TTC549 (cell line): ENCODE results near the gene TSPAN18.

Experiments
- FAIRE-seq: peaks from 2 replicates; lab custom pipeline; 2012; peaks lifted over from hg19 to GRCh38; lab: Jason Lieb, UNC

The TSPAN18 gene

DNA sequence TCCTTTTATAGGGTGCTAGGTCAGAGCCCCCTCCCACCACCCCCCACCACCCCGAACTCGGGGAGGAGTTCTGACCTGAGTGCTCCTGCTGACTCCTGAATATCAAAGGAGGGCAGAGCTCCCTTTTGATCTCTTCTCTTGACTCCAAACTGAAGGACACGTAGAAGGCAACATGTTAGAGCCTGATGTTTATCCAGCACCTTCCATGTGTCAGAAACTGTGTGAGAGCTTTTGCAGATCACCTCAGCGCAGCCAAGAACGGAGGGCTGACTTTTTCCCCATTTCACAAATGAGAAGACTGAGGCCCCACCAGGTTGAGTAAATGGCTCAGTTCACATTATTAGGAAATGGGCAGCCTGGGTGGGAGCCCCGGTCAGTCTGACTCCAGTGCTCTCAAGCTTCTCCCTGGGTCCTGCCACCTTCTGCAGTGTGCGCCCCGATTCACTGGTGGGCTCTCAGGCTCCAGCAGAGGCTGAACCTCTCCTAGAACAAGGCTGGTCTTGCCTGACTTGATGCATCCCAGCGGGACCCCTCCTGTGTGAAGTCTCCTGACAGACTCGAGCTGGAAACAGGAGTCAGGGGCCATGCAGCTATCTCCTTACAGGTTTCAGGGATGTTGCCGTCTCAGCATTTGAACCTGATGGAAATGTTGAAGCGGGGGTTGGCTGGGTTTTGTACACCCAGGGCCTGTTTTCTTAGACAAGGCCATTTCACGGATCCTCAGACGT, 98.5 kb downstream of the TSPAN18 start:
- FAIRE-seq = no peak

DNA sequence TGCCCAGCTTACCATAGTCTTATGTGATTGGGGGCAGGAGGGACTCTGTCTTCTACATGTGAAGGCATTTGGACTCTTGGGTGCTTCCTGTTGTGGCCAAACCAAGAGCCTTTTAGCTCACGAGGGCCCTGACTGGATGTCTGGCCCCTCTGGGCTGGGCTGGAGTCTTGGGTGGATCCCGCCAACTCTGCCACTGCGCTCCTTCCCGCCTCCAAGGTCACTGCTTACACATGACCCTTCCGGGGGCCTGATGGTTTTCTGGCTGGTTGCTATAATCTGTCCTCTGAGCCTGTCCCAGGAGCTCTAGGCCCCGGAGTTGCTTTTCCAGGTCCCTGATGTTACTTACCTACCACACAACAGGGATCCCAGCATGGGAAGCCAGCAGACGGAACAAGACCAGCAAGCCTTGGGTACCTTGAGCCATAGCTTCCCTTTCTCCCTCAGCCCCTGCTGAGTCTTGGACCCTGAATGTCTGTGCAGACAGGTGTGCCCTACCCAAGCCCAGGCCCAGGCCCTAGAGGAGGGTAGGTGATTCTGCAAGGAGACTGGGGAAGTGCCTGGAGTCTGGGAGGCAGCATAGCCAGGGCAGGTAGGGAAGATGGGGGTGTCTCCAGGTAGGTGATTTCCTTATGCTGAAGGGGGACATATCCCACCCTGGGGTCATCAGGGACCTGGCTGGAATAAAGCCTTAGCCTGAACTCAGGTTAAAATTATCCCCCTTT, 100.3 kb downstream of the TSPAN18 start:
- no peak for FAIRE-seq

DNA sequence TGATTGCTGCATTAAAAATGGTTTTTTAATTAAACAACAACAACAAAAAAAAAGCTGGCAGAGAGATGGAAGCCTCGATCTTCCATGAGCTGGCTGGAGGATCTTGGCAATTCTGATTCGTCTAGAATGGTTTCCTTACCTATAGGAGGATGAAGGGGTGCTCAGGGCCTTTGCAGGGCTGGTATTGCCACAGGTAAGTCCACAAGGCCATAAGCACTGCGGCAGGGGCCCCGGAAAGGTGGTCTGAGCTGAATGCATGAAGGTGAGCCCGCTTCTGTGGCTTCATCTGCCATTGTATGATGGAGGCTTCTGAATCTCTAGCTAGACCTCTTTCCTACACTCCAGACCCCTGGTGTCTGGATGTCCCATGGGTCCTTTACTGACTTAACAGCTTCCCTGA, 101.5 kb downstream of the TSPAN18 start:
- no peak for FAIRE-seq

DNA sequence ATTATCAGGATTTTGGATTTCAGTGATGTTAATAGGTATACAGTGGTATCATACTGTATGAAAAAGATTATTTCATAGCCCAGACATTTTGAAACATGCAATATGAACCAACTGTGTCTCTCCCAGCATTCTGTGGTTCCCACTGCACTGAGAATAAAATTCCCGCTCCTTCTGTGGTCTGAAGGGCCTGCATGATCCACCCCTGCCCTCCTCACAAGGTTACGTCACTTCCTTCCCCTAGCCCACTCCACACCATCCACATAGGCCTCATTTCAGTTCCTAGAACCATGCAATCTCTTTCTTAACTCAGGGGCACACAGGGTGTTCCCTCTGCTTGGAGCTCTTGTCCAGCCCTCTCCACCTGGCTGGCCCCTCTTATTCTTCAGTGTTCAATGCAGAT, 103.1 kb downstream of the TSPAN18 start:
- no peak for FAIRE-seq

DNA sequence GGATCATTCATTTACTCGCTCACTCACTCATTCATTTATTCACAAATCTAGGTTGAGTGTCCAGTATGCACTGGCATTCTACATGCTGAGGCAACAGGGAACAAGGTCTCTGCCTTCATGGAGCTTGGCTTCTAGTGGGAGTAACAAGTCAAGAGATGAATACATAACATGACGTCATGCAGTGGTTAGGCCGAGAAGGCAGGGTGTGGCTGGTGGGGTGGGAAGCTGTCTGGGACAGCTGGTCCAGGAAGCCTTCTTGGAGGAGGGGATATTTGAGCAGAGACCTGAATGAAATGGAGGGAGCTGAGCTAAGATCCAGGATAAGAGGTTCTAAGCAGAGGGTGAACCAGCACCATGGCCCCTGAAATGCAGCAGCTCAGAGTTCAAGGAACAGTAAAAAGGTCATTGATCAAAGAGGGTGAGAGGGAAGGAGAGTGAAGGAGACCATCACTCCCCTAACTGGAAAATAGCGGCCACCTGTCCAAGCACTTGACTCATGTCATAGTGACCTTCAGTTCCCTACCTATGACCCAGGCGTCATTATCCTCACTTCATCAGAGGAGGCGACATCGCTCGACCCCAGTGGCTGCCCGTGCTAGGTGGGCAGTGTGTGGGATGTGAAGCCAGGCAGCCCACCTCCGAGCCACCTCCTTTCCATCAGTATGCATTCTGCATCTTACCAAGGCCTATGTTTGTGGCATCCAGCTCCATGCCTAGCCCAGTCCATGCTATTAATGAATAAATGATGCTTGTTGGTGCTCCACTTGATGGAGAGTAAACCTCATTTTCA, 105.0 kb downstream of the TSPAN18 start:
- FAIRE-seq = no peak

DNA sequence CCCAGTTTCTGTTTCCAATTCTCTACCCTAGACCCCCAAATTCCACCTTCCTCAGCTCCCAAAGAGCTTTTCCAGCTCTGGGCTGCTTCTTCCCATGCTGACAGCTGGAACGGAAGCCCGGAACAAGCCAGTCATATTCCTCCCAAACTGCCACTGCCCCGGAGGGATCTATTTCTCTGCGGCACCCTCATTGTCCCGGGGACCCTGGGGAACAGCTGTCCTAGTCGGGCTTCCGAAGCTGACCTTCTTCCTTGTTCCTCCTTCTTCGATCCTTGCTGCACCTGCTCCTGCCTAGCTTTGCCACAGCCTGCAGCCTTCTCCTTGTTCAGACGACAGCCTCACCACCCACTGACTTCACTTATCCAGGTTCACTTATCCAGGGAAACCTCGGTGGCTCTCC, 105.7 kb downstream of the TSPAN18 start:
- FAIRE-seq = no peak

DNA sequence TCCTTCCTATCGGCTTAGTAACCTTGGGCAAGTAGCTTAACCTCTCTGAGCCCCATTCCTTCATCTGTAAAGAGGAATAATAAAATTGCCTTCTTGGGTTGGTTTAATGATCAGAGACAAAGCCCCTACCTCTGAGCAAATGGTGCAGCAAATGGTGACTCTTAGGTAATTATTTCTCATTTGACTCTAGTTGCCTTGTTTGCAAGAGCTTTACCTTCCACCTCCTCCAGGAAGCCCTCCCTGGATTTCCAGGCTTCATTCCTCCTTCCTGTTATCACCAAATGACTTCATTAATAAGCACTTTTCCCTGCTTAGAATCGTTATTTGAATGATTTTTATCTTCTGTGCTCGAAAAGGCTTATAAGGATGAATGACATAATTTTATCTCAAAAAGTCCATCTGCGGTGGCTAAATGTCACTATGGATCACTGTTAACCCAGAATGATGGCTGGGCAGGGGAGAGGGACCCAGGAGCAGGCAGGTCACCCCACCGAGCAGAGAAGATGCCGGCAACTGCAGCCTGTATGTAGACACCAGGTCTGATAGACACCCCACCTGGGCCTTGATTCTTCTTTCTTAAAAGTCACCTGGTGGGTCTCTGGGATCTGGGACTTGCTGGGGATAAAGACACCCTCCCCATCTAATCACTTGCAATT, 106.6 kb downstream of the TSPAN18 start:
- FAIRE-seq = no peak

DNA sequence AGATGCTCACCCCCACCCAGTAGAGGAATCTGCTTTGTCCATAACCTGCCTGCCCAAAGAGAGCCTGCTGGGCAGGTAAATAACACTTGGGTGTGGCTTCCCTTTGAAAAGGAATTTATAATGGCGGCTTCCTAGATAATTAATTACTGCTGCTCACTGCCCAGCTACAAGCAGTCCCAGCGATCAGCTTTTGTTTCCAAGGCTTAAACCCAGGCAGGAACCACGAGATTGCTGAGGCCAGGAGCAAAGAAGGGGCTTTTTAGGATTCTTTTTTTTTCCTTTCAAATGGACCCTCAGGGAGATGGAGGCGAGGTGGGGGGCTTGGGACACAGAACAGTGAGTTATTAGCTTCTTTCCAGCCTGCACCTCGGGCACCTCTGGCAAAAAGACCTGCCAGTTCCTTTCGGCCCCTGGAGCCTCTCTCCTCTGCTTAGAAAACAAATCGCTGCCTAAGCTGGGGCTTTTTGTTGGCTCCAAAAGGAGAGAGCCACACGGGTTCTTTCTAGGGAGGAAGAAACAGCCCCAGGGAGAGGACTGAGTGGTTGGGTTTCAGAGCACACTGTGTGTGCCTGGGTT, 107.2 kb downstream of the TSPAN18 start:
- FAIRE-seq = no peak

DNA sequence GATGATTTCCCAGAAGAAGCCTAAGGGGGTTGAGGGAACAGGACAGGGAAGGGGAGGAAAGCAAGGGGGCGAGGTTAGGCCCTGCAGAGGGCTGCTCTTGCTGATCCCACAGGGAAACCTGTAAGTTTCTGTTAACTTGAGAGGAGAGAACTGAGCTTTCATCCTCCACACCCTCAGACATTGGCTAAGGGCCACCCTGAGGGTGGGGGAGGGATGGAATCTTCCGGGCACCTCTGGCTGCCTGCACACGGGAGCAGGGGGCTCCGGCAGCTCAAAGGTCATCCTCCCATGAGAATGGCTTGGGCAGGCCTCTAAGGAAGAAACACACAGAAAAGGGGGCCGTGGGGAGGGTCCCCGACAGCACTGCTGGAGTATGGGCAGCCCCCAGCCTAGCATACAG, 108.1 kb downstream of the TSPAN18 start:
- FAIRE-seq = no peak

DNA sequence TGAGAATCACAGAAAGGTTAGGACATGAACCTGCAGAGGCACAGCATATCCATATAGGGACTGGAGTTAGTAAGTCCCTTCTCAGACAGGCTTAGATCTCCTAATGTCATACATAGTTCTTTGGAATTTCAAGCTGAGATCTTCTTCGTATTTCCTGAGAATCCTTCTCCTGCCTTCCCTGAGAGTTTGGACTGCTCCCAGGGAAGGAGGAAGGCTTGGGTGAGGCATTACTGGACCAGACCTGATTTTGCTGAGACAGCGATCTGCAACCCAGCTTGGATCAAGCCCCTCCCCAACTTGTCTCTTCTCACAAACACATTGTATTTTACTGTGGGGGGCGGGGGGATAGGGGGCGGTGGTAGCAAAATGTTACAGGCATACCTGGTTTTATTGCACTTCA, 108.5 kb downstream of the TSPAN18 start:
- FAIRE-seq = no peak

DNA sequence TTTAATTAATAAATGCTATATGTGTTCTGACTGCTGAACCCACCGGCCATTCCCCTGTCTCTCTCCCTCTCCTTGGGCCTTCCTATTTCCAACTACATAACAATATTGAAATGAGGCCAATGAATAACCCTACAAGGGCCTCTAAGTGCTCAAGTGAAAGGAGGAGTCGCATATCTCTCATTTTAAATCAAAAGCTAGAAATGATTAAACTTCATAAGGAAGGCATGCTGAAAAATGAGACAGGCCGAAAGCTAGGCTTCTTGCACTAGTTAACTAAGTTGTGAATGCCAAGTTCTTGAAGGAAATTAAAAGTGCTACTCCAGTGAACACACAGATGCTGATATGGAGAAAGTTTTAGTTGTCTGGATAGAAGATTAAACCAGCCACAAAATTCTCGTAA, 109.2 kb downstream of the TSPAN18 start:
- FAIRE-seq = no peak

DNA sequence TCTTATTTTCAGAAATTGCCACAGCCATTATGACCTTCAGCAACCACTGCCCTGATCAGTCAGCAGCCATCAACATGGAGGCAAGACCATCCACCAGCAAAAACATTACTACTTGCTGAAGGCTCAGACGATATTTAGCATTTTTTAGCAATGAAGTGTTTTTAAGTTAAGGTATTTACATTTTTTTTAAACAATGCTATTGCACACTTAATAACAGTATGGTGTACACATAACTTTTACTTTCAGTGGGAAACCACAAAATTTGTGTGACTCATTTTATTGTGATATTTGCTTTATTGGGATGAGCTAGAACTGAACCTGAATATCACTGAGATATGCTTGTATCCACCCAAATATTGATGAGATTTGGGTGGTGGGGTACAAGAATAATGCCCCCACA, 110.9 kb downstream of the TSPAN18 start:
- FAIRE-seq = no peak

DNA sequence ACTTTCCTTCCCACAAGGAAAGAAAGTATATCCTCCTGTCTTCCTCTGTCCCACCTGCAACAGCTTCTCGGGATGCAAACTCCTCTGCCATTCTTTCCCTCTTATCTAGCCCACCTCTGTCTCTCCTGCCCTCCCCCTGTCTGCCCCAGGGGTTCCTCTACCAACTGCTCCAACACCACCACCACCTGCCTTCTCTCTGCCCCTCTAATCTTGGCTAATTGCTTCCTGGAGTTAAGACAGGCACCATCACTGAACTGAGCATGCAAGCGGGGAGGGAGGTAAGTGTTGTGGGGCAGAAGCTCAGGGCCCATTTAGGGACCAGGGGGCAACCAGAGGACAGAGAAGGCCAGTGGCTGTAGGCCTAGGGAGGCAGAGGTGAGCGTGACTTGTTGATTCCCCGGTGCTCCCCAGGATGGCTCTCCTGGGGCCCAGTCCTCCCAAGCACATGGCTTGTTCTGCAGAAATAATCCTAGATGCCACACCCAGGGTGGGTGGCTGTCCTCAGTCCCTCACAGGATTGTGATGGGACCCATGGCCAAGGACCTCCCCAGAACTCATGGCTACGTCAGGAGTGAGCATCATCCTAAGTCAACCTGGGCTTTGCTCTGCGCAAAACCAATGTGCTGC, 112.8 kb downstream of the TSPAN18 start:
- FAIRE-seq = no peak

DNA sequence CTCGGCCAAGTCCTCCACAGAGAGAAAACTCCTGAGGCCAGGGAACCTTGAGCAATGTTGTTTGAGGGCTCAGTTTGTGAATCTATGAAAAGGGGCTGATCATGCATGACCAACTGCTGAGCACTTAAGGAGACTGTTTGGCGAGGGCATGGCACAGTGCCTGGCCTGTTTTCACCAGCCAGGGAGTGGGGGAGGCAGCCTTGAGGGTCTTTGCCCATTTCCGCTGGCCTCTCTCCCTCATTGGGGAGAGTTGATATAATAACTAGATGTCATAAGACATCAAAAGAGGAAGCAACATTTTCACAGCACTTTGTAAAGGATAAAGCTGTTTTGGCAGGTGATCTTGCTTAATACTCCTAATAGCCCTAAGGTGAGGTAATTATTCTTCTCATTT, 113.3 kb downstream of the TSPAN18 start:
- no peak for FAIRE-seq

DNA sequence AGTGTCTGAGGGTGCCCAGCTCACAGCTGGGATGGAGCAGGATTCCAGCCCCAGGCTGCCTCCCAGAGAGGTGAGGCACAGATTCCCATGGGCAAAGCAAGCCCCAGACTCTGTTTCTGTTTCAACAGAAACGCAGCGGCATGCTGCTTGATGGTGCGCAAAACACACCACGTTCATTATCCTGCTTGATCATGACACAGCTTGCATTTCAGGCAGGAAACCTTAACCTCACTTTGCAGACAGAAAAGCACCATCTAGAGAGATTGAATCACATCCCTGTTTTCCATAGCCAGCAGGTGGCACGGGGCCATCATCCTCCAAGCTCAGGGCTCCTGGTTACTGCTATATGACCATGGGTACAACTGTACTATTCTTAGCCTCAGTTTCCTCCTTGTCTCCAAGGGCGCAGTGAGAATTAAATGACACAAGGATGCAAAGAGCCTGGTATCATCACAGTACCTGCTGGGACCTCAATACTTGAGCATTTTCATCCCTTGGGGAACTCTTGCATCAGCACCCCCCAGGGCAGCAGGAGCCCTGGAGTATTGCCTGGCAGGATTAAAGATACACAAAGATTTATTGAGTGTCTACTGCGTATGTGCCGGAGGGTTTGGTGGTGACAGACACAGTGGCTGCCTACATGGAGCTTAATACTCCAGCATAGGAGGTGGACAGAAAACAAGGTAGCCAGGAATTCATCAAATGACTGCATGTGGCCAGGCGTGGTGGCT, 113.9 kb downstream of the TSPAN18 start:
- FAIRE-seq = no peak

DNA sequence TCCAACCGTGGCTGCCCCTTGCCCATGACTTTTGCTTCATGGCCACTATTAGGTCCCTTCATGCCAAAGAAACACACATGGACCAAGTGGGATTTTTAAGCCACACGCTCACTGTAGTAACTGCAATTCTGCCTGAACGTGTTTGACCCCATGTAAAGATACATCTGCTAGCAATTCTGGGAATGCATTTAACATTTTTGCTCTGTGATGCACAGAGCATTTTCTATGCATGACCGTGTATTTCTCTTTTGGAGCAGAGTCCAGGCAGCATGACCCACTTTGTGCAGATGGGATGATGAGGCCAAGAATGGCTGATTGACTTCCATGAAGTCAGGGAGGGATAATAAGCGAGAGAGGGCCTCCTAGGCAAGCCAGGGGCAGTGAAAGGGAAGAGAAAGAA, 115.5 kb downstream of the TSPAN18 start:
- FAIRE-seq = no peak

DNA sequence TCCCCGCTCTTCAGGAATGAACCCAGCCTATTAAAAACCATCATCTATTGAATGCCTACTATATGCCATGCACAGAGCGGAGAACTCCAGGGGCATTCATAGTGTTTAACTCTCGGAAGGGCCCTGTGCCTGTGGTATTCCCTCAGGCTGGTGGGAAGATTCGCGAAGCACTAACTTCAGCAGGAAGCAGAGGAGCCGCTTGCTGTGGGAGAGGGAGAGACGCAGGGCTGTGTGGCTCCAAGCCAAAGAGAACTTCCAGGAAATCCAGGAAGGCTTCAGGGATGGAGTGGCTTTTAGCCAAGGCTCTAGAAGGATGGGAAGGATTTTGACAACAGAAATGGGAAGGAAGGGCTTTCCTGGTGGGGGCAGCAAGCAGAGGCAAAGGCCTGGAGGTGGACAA, 120.1 kb downstream of the TSPAN18 start:
- no peak for FAIRE-seq

DNA sequence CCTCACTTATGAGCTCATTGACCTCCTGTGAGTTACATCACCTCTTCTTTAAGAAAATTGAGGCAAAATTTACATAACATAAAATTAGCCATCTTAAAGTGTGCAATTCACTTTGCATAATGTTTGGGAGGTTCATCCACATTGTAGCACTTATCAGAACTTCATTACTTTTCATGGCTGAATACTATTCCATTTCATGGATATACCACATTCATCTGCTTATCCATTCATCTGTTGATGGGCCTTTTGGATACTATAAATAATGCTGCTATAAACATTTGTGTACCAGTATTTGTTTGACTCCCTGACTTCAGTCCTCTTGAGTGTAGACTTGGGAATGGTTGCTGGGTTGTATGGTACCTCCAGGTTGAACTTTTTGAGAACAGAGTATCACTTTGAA, 120.6 kb downstream of the TSPAN18 start:
- no peak for FAIRE-seq

DNA sequence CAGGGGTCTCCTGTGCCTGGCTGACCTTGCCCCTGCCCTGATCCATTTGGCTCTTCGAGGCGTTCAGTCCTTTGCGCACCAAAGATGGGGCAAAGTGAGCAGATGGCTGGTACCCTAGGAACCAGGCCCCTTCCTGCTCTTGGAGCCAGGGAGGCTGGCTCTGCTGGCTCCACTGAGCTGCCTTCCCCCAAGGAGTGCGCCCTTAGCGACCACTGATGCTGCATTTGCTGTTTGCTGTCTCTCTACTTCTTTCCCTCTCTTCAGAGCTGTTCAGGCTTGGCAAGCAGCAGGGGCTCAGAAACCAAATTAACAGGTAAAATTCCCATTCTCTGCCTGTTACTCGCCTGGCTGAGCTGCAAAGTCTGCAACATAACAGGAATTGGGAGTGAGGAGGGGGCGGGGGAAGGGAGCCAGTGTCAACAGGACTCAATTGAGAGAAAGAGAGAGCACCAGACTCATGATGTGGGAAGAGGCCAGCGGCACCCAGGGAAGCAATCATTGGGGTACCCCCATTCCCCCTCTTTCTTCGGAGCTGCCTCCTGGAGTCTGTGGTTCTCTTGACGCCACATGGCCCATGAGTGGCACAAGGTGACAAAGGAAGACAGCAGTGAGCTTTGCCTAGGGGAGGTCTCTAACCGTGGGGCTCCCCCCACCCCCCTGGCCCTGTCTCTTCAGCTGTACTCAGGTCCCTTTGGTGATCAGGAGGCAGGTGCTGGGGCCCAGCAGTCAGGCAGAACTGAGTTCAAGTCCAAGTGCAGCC, 121.6 kb downstream of the TSPAN18 start:
- FAIRE-seq = no peak

DNA sequence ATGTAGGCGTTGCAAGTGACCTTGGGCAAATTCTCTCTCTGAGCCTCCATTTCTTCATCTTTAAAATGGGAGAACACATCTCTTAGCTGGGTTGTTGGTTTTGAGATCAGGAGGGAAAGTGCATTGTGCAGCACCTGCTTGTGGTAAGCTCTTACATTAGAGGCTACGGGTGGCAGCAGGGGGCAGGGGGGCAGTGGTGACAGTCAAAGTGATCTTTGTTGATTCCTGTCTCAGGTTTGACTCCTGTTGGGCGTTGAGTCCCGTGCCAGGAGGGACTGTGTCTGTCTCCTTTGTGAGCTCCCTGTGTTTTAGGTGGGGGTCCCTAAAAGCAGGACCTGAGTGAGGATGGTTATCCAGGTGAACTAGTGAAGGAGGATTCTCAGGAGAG, 122.2 kb downstream of the TSPAN18 start:
- FAIRE-seq = no peak

DNA sequence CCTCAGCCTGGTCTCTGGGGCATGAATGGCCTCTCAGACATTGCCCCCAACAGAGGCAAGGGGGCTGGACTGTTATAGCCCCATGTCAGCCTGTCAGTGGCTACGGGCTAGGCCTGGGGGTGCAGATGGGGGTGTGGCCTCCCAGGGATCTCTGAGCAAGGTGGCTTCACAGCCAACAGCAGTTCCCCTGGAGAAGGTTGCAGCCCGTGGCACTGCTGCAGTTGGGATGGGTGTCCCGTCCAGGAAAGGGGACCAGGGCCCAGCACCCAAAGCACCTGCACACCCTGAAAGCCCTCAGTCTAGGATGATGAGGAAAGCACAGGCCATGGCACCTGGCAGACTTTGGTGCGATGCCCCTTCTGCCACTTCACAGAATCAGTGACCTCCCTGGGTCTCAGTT, 122.7 kb downstream of the TSPAN18 start:
- no peak for FAIRE-seq
